AG09319 (cell line): ENCODE data around the gene DCTN2.
A peak's percentile ranks its signal among the peaks of the same experiment; 100 is the strongest.

Experiments used
- DNase-seq: peaks from one replicate; pipeline ENCODE4 v3.0.0-alpha.2; 2010; ENCODE audit warnings: low read depth; ENCODE audit errors: extremely low read depth
- CTCF ChIP-seq: IDR thresholded peaks from 2 replicates; pipeline ENCODE4 v1.5.1; 2011; ENCODE audit warnings: low read depth, mild to moderate bottlenecking, inconsistent platforms, low read length, moderate library complexity

The DCTN2 gene

GRCh38 chr12:57586832-57587429, 39.9 kb upstream of the DCTN2 start:
- DNase-seq, result no peak
- TF ChIP-seq CTCF, result no peak

GRCh38 chr12:57586128-57586527, 39.1 kb upstream of the DCTN2 start:
- DNase-seq, result no peak
- TF ChIP-seq CTCF, result no peak

- no peak for TF ChIP-seq CTCF
- no peak for DNase-seq
Measured at GRCh38 chr12:57585156-57585555, 38.2 kb upstream of the DCTN2 start.

- no peak for TF ChIP-seq CTCF
Measured at GRCh38 chr12:57584690-57585089, 37.7 kb upstream of the DCTN2 start.

GRCh38 chr12:57584050-57584449, 37.1 kb upstream of the DCTN2 start:
- TF ChIP-seq CTCF, result no peak
- no peak for DNase-seq

More at GRCh38 chr12:57584690-57585089, 37.7 kb upstream of the DCTN2 start:
- DNase-seq, result no peak

- DNase-seq, result peak; percentile 58
- TF ChIP-seq CTCF, result peak; percentile 86
Measured at GRCh38 chr12:57583008-57583831, 36.2 kb upstream of the DCTN2 start.

- TF ChIP-seq CTCF, result no peak
- no peak for DNase-seq
Measured at GRCh38 chr12:57582440-57582839, 35.4 kb upstream of the DCTN2 start.
